Endothelial cell of umbilical vein (primary cell): ENCODE results near the gene RIMBP2. TPM values are rescaled to one million over a fixed set of nuclear protein-coding genes. Genes with fewer than 3 reads are reported as not detected.

Experiments used
- BruUV-seq: library from RNA; stranded (reverse); fragments of 400-500 nt; replicated peaks from 2 replicates; lab custom pipeline; 2021; lab: Mats Ljungman, UMichigan
- CTCF ChIA-PET: fragments of 300-600, 350-600 bp; sonication (Branson Sonifier 250); formaldehyde crosslinking; loops from one replicate; lab custom pipeline; 2021; ENCODE audit warnings: antibody characterized with exemption, inconsistent platforms; lab: Charles Lee
- POLR2A ChIA-PET: fragments of 300-600, 350-600 bp; sonication (Branson Sonifier 250); formaldehyde crosslinking; loops from one replicate; lab custom pipeline; 2021; ENCODE audit warnings: antibody characterized with exemption, inconsistent platforms; lab: Charles Lee
- DNase-seq: peaks from one replicate; pipeline ENCODE4 v3.0.0-alpha.2; 2011; ENCODE audit warnings: low read depth, low spot score
- FAIRE-seq: peaks from 2 replicates; lab custom pipeline; 2011; peaks lifted over from hg19 to GRCh38; lab: Jason Lieb, UNC
- H2AFZ ChIP-seq: 2 replicates; pipeline ENCODE4 v1.6.0; 2012; ENCODE audit warnings: low read depth, low read length, control low read depth, inconsistent platforms
- H3K27ac ChIP-seq: 2 replicates; pipeline ENCODE4 v1.5.1; 2011; ENCODE audit warnings: low read depth, mild to moderate bottlenecking, control low read depth, low read length, moderate library complexity; ENCODE audit not compliant: insufficient read depth
- H3K27me3 ChIP-seq, 2 experiments: 2 replicates each; pipeline versions ENCODE4 v1.6.0 to v1.6.1; 2011; ENCODE audit warnings: low read length in 2 of 2, mixed read lengths in 1 of 2; ENCODE audit not compliant: control insufficient read depth in 2 of 2, insufficient read depth in 2 of 2
- H3K36me3 ChIP-seq, 2 experiments: 2 replicates in 1 of 2; 3 replicates in 1 of 2; pipeline ENCODE4 v1.5.1; 2011; ENCODE audit warnings: low read length in 2 of 2, mild to moderate bottlenecking in 1 of 2, moderate library complexity in 1 of 2; ENCODE audit not compliant: control insufficient read depth in 2 of 2, insufficient read depth in 2 of 2; ENCODE audit errors: extremely low read depth in 1 of 2
- H3K4me1 ChIP-seq: 3 replicates; pipeline ENCODE4 v1.5.1; 2011; ENCODE audit warnings: mild to moderate bottlenecking, low read length; ENCODE audit not compliant: control insufficient read depth, insufficient read depth; ENCODE audit errors: extremely low read depth
- H3K4me2 ChIP-seq: 2 replicates; pipeline ENCODE4 v1.6.1; 2011; ENCODE audit warnings: low read length, control low read depth, mixed read lengths; ENCODE audit not compliant: insufficient read depth
- H3K4me3 ChIP-seq, 3 experiments: fragments of 200-600 bp in 1 of 3; sonication (generic), shearing (Covaris generic) in 1 of 3; replicated peaks in 1 of 3; 2 replicates each; pipeline ENCODE4 v1.5.1; 2011 to 2016; ENCODE audit warnings: control low read depth in 3 of 3, low read length in 3 of 3, mild to moderate bottlenecking in 2 of 3, inconsistent platforms in 1 of 3, low read depth in 1 of 3, moderate library complexity in 1 of 3; ENCODE audit not compliant: insufficient read depth in 1 of 3
- H3K79me2 ChIP-seq: 2 replicates; pipeline ENCODE4 v1.6.0; 2012; ENCODE audit warnings: low read length, inconsistent platforms; ENCODE audit not compliant: control insufficient read depth, insufficient read depth
- H3K9ac ChIP-seq: replicated peaks from 2 replicates; pipeline ENCODE3; 2011; ENCODE audit warnings: low read length, control low read depth; ENCODE audit not compliant: insufficient read depth; ENCODE audit errors: extremely low read depth
- H3K9me1 ChIP-seq: replicated peaks from 3 replicates; pipeline ENCODE4 v1.6.0; 2011; ENCODE audit warnings: mild to moderate bottlenecking, low read length; ENCODE audit not compliant: control insufficient read depth, insufficient read depth; ENCODE audit errors: extremely low read depth
- H3K9me3 ChIP-seq: replicated peaks from 2 replicates; pipeline ENCODE4 v1.5.1; 2012; ENCODE audit warnings: low read length, inconsistent platforms; ENCODE audit not compliant: control insufficient read depth, insufficient read depth
- H4K20me1 ChIP-seq: replicated peaks from 2 replicates; pipeline ENCODE3; 2011; ENCODE audit warnings: mild to moderate bottlenecking, low read length; ENCODE audit not compliant: control insufficient read depth, insufficient read depth; ENCODE audit errors: extremely low read depth
- EZH2 ChIP-seq: IDR thresholded peaks from 2 replicates; pipeline ENCODE4 v1.6.1; 2012; ENCODE audit warnings: borderline replicate concordance, low read depth, mild to moderate bottlenecking, moderate library complexity, low read length, inconsistent platforms; ENCODE audit not compliant: severe bottlenecking
- FOS ChIP-seq: IDR thresholded peaks from 2 replicates; pipeline ENCODE4 v1.6.1; 2011; ENCODE audit warnings: mild to moderate bottlenecking, low read length, moderate library complexity, borderline replicate concordance; ENCODE audit not compliant: insufficient read depth
- GATA2 ChIP-seq: IDR thresholded peaks from 2 replicates; pipeline ENCODE4 v1.7.0; 2011; ENCODE audit warnings: low read depth, mild to moderate bottlenecking, moderate library complexity, mixed read lengths, low read length; ENCODE audit not compliant: insufficient read length, insufficient read depth
- JUN ChIP-seq: IDR thresholded peaks from 2 replicates; pipeline ENCODE4 v1.6.1; 2011; ENCODE audit warnings: borderline replicate concordance, low read depth; ENCODE audit not compliant: insufficient read length, insufficient read depth
- MAX ChIP-seq: IDR thresholded peaks from 2 replicates; pipeline ENCODE4 v1.6.1; 2011; ENCODE audit not compliant: insufficient read depth, insufficient read length
- MYC ChIP-seq: IDR thresholded peaks from one replicate; pipeline ENCODE4 v1.6.1; 2011; ENCODE audit warnings: mild to moderate bottlenecking, low read depth, low read length
- POLR2A ChIP-seq: IDR thresholded peaks from 2 replicates; pipeline ENCODE4 v1.6.1; 2012; ENCODE audit warnings: low read depth, mild to moderate bottlenecking, control low read depth, low read length
- POLR2AphosphoS5 ChIP-seq: IDR thresholded peaks from 2 replicates; pipeline ENCODE4 v1.6.1; 2012; ENCODE audit warnings: low read depth, mild to moderate bottlenecking, control low read depth, low read length, moderate library complexity; ENCODE audit not compliant: insufficient read depth
- dilution Hi-C: fragments of 300-500 bp; cut with MboI; formaldehyde crosslinking; loops from one replicate; pipeline ENCODE4 v1.15.0; 2019; ENCODE audit warnings: low sequenced_read_pairs; ENCODE audit not compliant: extremely low pct_ligation_motif_present
- intact Hi-C: fragments of 100-400 bp; cut with micrococcal nuclease; formaldehyde crosslinking; loops from one replicate; pipeline ENCODE4 v1.10.0; 2022
- polyA plus RNA-seq, 4 experiments: library from polyadenylated mRNA; depleted of rRNA in 3 of 4; stranded (reverse) in 3 of 4; unstranded in 1 of 4; fragments of >200 nt; gene quantifications; 2 replicates each; pipeline versions ENCODE4 v1.2.1 to v1.2.3, GENCODE V29; 2011 to 2012; ENCODE audit warnings: missing spikeins in 1 of 4
- total RNA-seq: library from RNA; stranded (reverse); gene quantifications from 2 replicates; pipeline ENCODE4 v1.2.3, GENCODE V29; 2021
- TF ChIP-seq, protein P1 (sequence below), 2 donors: IDR thresholded peaks; 1 replicate in 1 of 2; 2 replicates in 1 of 2; pipeline ENCODE4 v1.5.1; 2011; ENCODE audit warnings: low read length in 2 of 2, mild to moderate bottlenecking in 2 of 2, moderate library complexity in 2 of 2, control low read depth in 1 of 2, inconsistent platforms in 1 of 2, low read depth in 1 of 2; ENCODE audit not compliant: insufficient read depth in 1 of 2; ENCODE audit errors: extremely low read depth in 1 of 2

The RIMBP2 gene
- total and polyA plus RNA-seq, 2 donors (not counting 3 experiments of a cell fraction or from before 2014, with no cell fraction given), result 0.04 TPM; not detected in 1

DNA sequence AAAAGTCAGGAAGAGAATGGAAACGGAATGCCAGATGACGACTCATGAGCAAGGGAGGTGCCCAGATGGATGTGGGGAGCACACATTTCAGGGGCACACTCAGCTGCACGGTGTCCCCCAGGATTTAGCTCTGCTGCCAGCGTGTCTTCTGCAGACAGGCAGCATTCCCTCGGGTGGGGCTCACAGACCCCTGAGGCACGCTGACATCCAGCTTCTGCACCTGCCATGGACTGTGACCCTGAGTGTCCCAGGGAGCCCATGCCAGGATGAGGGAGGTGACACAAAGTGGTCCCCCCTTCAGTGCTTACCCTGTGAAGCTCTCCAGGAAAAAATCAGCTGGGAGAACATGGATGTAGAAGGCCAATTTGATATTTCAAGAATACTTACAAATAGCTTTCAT lies 294.2 kb downstream of the RIMBP2 start:
- BruUV-seq, result no TSS peak
- POLR2A ChIA-PET, result no interaction called here
- H3K79me2 ChIP-seq, result no peaks in the 10 kb centered on the region
- no peaks in the 10 kb centered on the region for H3K36me3 ChIP-seq
- H3K4me2 ChIP-seq, result no peak overlapping the region
- DNase-seq (no peak), FAIRE-seq (no peak)
- H2AFZ ChIP-seq, result no peak overlapping the region
- dilution Hi-C loops (no loop called here), intact Hi-C loops (no loop called here)
- peaks cover 13% of the 10 kb centered on the region for H3K9me3 ChIP-seq
- H3K27ac ChIP-seq, result no peak overlapping the region
- H3K27me3 ChIP-seq, result no peaks in the 10 kb centered on the region
- H3K9ac ChIP-seq, result no peak overlapping the region
- no peaks in the 10 kb centered on the region for H4K20me1 ChIP-seq
- CTCF ChIA-PET, result interaction anchor here (0.6 kb wide), 1 partner anchor 208 kb away, joined by 3 read pairs; no protein-coding TSS in a partner anchor
- TF ChIP-seq EZH2 (no peak), MYC (no peak), POLR2A (no peak), MAX (no peak), GATA2 (no peak), JUN (no peak), POLR2AphosphoS5 (no peak), FOS (no peak)
- TF ChIP-seq, protein P1, sequence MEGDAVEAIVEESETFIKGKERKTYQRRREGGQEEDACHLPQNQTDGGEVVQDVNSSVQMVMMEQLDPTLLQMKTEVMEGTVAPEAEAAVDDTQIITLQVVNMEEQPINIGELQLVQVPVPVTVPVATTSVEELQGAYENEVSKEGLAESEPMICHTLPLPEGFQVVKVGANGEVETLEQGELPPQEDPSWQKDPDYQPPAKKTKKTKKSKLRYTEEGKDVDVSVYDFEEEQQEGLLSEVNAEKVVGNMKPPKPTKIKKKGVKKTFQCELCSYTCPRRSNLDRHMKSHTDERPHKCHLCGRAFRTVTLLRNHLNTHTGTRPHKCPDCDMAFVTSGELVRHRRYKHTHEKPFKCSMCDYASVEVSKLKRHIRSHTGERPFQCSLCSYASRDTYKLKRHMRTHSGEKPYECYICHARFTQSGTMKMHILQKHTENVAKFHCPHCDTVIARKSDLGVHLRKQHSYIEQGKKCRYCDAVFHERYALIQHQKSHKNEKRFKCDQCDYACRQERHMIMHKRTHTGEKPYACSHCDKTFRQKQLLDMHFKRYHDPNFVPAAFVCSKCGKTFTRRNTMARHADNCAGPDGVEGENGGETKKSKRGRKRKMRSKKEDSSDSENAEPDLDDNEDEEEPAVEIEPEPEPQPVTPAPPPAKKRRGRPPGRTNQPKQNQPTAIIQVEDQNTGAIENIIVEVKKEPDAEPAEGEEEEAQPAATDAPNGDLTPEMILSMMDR (IDR thresholded peaks at IDR 0.05; ENCODE audit: extremely low read depth in 1 of 2, insufficient read depth in 1 of 2, low read depth in 1 of 2, low read length in 2 of 2), result no peak
- no peaks in the 10 kb centered on the region for H3K9me1 ChIP-seq
- no peaks in the 10 kb centered on the region for H3K4me1 ChIP-seq
- no peak overlapping the region for H3K4me3 ChIP-seq
